ENCODE data around the gene ELAVL1. TPM values are rescaled to one million over a fixed set of nuclear protein-coding genes. Genes with fewer than 3 reads are reported as not detected.

The ELAVL1 gene
- total RNA-seq, 1 experiment from 2014 or later = 58.1 TPM

- Mint-ChIP-seq H3K9me3 (ENCODE audit: unreplicated experiment) (no peaks in the 10 kb centered on the region), H3K36me3 (ENCODE audit: insufficient read depth, unreplicated experiment) (peaks cover 35% of the 10 kb centered on the region), H3K27ac (ENCODE audit: low read depth, unreplicated experiment) (no peak overlapping the region), H3K27me3 (ENCODE audit: insufficient read depth, unreplicated experiment) (no peaks in the 10 kb centered on the region), H3K4me3 (ENCODE audit: unreplicated experiment) (no peak overlapping the region), H3K4me1 (ENCODE audit: insufficient read depth, unreplicated experiment) (peaks cover 33% of the 10 kb centered on the region)
- no peak for TF ChIP-seq CTCF (IDR thresholded peaks at IDR 0.05; ENCODE audit: unreplicated experiment)
- DNase-seq (ENCODE audit: unreplicated experiment) = no peak
- intact Hi-C loops (cut with micrococcal nuclease) = no loop called here
- ChIA-PET CTCF (interaction anchor here (0.6 to 1.7 kb wide), 3 partner anchors 51 to 548 kb away, joined by 3 to 7 read pairs (median 6); no protein-coding TSS in a partner anchor), POLR2A (interaction anchor here (0.7 to 2.3 kb wide), 3 partner anchors 9 to 74 kb away, joined by 3 to 14 read pairs (median 8); partner anchors contain the start of genes ELAVL1 and TIMM44)
- BruUV-seq (replicated peaks) = no TSS peak
These were observed 9.7 kb downstream of the ELAVL1 start for GRCh38 chr19:7995810-7996158.

GRCh38 chr19:7994928-7995809 lies 10.3 kb downstream of the ELAVL1 start:
- ChIA-PET POLR2A (interaction anchor here (0.6 to 2.3 kb wide), 3 partner anchors 10 to 131 kb away, joined by 3 to 14 read pairs (median 8); partner anchors contain the start of genes ELAVL1 and TIMM44), CTCF (interaction anchor here (0.6 to 1.7 kb wide), 6 partner anchors 23 to 548 kb away, joined by 3 to 7 read pairs (median 4); partner anchors contain the start of gene TIMM44)
- Mint-ChIP-seq H3K27me3 (ENCODE audit: insufficient read depth, unreplicated experiment) (no peaks in the 10 kb centered on the region), H3K4me3 (ENCODE audit: unreplicated experiment) (no peak overlapping the region), H3K9me3 (ENCODE audit: unreplicated experiment) (no peaks in the 10 kb centered on the region), H3K4me1 (ENCODE audit: insufficient read depth, unreplicated experiment) (peaks cover 33% of the 10 kb centered on the region), H3K27ac (ENCODE audit: low read depth, unreplicated experiment) (peak overlapping the region; percentile 79), H3K36me3 (ENCODE audit: insufficient read depth, unreplicated experiment) (peaks cover 41% of the 10 kb centered on the region)
- no peak for DNase-seq (ENCODE audit: unreplicated experiment)
- intact Hi-C loops (cut with micrococcal nuclease) = no loop called here
- BruUV-seq (replicated peaks) = no TSS peak
- TF ChIP-seq CTCF (IDR thresholded peaks at IDR 0.05; ENCODE audit: unreplicated experiment) = no peak

- ChIA-PET POLR2A (interaction anchor here (0.6 to 2.3 kb wide), 3 partner anchors 11 to 130 kb away, joined by 3 to 14 read pairs (median 8); partner anchors contain the start of genes ELAVL1 and TIMM44), CTCF (interaction anchor here (0.5 to 1.4 kb wide), 3 partner anchors 21 to 51 kb away, joined by 3 to 4 read pairs (median 4); partner anchors contain the start of gene TIMM44)
- peaks cover 44% of the 10 kb centered on the region for H3K36me3 Mint-ChIP-seq (ENCODE audit: insufficient read depth, unreplicated experiment)
- peaks cover 40% of the 10 kb centered on the region for H3K4me1 Mint-ChIP-seq (ENCODE audit: insufficient read depth, unreplicated experiment)
- TF ChIP-seq CTCF (IDR thresholded peaks at IDR 0.05; ENCODE audit: unreplicated experiment) = no peak
- intact Hi-C loops (cut with micrococcal nuclease) = no loop called here
- H3K4me3 Mint-ChIP-seq (ENCODE audit: unreplicated experiment) = peak overlapping the region; percentile 63
- H3K27ac Mint-ChIP-seq (ENCODE audit: low read depth, unreplicated experiment) = peak overlapping the region; percentile 79
- no TSS peak for BruUV-seq (replicated peaks)
- no peaks in the 10 kb centered on the region for H3K9me3 Mint-ChIP-seq (ENCODE audit: unreplicated experiment)
- H3K27me3 Mint-ChIP-seq (ENCODE audit: insufficient read depth, unreplicated experiment) = no peaks in the 10 kb centered on the region
- DNase-seq (ENCODE audit: unreplicated experiment) = no peak
These were observed 11.3 kb downstream of the ELAVL1 start for GRCh38 chr19:7994114-7994513.

GRCh38 chr19:7993560-7993959 lies 11.9 kb downstream of the ELAVL1 start:
- TF ChIP-seq CTCF (IDR thresholded peaks at IDR 0.05; ENCODE audit: unreplicated experiment) = no peak
- DNase-seq (ENCODE audit: unreplicated experiment) = no peak
- no TSS peak for BruUV-seq (replicated peaks)
- H3K9me3 Mint-ChIP-seq (ENCODE audit: unreplicated experiment) = no peaks in the 10 kb centered on the region
- H3K27me3 Mint-ChIP-seq (ENCODE audit: insufficient read depth, unreplicated experiment) = no peaks in the 10 kb centered on the region
- H3K4me1 Mint-ChIP-seq (ENCODE audit: insufficient read depth, unreplicated experiment) = peaks cover 46% of the 10 kb centered on the region
- peak overlapping the region; percentile 63 for H3K4me3 Mint-ChIP-seq (ENCODE audit: unreplicated experiment)
- H3K27ac Mint-ChIP-seq (ENCODE audit: low read depth, unreplicated experiment) = peak overlapping the region; percentile 79
- POLR2A ChIA-PET = interaction anchor here (1.7 to 2.3 kb wide), 2 partner anchors 11 to 12 kb away, joined by 5 to 14 read pairs; partner anchors contain the start of gene ELAVL1
- peaks cover 49% of the 10 kb centered on the region for H3K36me3 Mint-ChIP-seq (ENCODE audit: insufficient read depth, unreplicated experiment)
- intact Hi-C loops (cut with micrococcal nuclease) = no loop called here
- CTCF ChIA-PET = interaction anchor here (2.7 kb wide), 1 partner anchor 9 kb away, joined by 13 read pairs; no protein-coding TSS in a partner anchor

All from MCF 10A (cell line).